Activated T-cell treated with anti-CD3 and anti-CD28 coated beads, Interleukin-2, amount 50 U/mL, for 48 hours (primary cell): Measurements from ENCODE around the gene FHOD3.

Source experiments
- DNase-seq, 2 experiments: peaks; one replicate each; pipeline ENCODE4 v3.0.0-alpha.2; 2020

Gene FHOD3

DNA sequence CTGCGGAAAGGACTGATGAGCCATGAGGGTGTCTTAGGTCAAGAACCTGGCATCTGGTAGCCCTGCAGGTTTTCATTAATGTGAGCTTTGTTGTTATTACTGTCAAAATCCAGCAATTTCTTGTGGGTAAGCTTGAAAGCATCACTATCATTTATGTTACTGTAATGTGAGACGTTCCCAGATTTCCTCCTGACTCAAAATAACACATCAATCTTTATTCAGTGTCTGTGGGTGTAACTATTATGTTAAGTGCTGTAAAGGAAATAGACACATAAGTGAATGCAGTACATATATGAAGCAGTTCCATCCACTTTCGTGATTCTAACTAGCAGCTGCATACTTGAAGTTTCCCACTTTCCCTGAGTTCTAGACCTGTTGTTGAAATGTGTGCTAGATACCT lies 89.8 kb downstream of the FHOD3 start:
- no peak for DNase-seq

DNA sequence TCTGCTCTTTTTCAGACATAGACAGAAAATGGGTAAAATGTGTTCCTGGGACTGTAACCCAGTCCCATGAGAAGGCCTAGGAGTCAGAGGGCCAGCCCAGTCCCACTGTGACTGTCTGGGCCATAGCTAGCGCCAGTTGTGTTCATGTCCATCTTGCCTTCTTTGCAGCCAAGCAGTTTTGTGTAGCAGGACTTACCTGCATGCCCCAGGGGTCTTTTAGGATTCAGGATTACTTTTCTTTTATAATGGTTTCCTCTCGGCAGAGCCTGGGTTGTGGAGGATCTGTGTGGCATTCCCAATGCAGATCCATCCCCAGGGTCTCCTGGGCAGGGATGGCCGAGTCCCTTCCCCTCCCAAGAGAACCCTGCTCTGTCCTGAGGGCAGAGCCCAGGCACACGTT lies 90.8 kb downstream of the FHOD3 start:
- no peak for DNase-seq

DNA sequence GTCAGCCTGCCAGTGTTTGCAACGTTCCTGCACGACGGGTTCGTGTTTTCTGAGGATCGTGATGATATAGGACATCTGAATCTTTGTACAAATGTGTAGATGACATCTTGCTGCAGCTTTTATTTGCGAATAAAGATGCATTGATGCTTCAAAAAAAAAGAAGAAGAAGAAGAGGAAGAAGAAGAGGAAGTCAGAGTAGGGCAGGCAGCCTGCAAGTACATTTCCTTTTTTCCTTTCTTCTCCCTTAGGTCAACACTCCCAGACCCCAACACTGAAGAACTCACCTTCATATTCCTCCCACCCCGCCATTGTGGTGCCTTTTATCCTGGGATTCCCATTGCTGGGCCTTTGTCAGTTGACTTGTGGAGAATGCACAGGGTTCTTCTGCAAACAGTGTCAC lies 91.5 kb downstream of the FHOD3 start:
- no peak for DNase-seq

DNA sequence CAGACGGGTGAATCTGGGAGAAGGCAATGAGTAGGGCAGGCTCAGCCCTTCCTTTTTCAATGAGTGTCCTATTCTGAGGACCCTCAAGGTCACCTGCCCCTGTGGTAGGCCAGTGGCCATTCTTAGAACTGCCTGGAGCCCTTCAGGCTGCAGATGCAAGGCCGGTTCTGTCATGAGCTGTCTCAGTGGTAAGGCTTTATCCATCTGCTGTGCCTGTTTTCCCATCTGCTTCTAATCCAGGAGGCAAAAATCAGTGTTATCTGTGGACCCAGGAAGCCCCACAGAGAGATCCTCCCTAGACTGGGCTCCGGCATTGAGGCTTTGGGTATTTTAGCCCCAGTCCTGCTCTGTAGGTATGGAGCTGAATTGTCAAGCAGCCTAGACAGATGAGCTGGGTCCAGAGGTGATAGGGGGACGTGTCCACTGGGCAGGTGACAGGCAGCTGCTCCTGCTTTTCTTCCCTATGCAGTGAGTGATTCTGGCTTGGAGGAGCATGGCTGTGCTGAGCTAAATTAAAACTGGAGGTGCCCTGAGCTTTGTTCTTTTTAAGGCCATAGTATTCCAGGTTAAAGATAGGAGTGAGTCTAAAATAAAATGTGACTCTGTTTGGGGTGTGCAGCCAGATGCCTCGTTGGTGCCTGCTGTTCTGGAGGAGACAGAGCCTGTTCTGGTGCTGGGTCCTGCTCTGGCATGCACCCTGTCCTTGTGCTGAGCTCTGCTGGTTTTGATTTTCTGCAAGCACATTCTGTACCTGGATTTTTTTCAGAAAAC lies 92.5 kb downstream of the FHOD3 start:
- DNase-seq: no peak

DNA sequence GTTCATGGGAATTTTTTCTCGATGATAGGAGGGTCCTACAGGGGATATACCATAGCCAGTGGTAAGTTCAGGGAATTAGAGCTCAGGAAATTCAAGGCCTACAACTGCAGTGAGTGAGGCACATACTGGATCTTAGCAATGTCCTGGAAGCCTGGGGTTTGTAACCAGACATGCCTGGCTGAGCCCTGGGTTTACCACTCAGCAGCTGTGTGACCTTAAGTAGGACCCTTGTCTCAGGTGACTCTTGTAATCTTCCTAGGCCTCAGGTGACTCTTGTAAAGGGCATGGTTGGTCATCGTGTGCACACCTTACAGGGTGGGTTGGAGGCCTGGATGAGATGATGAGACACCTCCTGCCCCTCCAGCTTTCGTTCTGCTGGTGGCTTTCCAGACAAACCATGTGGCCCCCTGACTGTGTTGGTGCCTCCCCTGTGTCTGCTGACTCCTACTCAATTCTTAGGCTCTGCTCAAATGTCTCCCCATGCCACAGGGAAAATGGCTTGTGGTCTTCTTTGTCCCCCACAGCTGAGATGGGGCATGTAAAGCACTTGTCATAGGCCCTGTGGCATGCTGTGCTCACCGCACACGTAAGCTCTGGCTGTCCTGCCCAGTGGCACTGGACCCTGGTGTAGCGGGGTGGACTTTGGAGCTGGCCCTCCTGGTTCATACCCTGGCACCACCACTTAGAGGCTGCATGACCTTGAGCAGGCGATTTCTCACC lies 94.1 kb downstream of the FHOD3 start:
- DNase-seq: no peak

DNA sequence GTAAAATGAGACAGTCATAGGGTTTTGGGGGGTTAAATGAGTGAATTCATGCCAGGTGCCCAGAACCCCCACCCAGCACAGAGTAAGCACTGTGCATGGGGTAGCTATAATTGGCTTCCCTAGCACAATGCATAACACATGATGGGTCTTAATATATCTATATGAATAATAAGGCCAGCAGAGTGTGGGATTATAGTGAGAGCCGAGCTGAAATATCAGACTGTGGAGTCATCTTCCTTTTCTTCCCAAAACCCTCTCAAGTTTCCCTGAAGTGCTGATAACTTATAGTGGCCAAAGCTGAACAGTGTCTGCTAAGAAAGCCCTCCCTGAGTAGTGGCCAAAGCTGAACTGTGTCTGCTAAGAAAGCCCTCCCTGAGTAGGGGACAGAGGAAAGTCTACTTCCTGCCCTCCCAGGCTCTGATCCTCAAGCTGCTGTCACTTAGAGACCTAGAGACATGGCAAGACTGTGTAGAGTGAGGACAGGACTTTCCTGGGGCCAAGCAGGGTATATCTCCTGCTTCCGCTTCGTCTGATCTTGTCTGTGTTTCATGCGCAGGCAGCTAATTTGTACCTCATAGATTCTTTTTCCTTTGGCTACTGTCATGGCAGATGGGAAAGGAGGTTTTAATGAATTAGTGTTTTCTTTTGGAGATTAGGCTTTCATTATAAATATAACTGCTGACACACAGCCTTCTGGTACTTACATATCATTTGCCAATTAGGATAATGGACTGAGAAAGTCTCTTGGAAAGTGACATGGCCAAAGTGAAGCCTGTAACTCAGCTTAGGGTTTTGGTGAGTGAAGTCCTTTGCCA lies 94.9 kb downstream of the FHOD3 start:
- no peak for DNase-seq

DNA sequence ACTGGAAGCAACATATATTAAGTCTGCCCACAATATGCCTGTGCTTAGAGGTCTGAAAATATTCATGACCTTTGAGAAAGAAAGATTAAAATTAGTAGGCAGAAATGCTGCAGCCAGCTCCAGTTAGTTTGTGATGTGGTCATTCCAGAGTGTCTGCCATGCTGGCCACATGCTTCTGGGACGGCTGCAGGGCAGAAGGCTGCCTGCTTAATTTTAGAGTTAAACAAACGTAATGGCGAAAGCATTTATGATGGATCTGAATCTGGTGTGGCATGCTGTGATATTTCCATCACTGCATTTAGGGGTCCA lies 95.4 kb downstream of the FHOD3 start:
- no peak for DNase-seq

DNA sequence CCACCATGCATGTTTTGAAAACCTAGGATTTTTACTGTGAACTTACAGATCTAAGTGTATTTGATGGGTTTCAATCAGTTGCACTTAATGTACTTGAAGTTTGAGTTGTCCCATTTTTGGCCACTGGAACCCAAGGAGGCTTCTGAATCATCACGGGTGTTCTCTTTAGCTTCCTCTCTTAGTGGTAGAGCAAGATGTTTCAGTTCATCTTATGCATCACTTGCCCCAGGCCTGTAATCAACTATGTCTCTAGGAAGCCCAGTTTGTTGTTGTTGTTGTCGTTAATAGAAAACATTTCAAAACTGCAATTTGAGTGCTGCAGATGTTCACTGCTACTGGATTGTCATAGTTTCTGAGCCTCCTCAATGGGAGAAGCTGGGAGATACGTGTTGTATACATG lies 97.0 kb downstream of the FHOD3 start:
- no peak for DNase-seq

DNA sequence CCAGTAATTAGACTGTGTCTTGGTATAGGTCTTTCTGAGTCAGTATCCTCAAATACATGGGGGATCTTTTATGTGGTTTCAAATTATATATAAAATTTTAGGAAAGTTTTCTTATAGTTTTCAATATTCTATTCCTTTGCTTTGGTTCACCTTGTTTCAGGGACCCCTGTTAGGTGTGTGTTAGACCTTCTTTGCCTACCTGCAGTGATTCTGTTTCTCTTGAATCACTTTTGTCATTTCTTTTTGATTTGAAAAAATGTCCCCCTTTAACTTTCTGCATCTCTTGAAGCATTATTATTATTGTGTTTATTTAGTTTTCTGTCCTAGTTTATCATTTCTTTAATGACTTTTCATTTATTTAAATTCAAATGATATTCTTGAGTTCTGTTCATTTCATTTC lies 98.7 kb downstream of the FHOD3 start:
- DNase-seq: no peak

DNA sequence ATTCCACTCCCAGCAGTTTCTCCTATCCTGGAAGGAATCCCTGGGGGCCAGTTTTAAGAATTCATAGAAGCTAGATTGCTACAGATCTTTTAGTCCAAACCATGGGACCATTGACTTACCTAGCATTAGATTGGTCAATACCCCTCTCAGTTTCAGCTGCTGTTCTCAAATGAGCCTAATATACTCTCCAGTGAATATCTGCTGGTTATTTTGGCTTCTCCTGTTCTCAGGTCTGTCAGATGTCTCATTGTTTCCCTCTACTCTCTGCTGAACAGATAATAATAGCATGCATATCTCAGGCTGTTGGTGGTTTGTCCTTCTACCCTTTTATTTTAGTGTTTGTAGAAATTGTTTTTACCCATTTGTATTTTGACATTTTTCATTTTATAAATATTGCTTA lies 99.5 kb downstream of the FHOD3 start:
- DNase-seq: no peak

DNA sequence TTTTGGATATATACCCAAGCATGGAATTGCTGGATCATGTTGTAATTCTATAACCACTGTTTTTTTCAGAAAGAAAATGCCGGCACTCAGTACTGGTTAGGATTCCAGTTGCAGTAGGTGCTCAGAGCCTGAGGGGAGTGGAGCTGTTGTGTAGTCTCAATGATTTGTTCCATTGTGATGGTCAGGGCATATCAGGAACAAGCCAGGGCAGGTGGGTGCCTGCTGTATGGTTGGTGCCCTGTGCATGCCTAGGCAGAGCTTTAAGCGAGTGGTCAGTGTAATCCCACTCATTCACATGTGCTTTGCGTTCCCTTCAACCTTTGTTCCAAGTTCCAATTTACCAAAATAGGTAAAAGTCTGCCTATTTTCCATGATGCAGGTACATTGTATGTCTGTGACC lies 100.9 kb downstream of the FHOD3 start:
- no peak for DNase-seq

DNA sequence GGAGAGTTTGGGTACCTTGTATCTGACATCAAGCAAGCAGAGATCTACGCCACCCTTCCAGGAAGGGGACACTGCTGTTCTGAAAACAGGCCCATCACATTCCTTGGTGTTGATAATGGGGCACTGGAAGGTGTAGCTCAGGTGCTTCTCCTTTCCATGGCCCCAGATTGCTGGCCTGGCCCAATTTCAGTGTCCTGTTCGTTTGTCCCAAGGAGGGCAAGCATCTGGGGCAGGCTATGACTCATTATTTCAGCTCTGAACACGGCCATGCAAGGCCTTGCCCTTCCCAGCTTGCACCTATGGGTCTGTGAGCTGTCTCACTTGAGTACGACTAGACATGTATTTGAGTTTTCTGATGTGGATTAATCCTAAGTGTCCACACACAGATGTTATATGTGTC lies 101.5 kb downstream of the FHOD3 start:
- no peak for DNase-seq

DNA sequence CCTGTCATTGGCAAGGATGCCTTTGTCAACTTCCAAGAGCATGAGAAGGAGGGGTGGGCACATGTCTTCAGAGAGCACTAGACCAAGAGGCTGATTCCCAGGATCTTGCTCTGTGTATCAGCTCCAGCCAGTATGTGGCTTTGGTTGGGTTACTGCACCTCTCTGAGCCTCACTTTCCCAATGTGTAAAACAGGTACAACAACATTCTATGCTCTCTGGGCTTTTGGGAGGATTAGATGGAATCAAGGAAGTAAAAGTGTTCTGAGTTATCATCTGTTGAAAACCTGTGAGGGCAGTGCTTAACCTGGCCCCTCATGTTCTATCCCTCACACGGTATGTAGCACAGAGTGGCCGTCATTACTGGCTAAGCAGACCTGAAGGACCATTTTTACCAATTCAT lies 103.9 kb downstream of the FHOD3 start:
- DNase-seq: no peak

DNA sequence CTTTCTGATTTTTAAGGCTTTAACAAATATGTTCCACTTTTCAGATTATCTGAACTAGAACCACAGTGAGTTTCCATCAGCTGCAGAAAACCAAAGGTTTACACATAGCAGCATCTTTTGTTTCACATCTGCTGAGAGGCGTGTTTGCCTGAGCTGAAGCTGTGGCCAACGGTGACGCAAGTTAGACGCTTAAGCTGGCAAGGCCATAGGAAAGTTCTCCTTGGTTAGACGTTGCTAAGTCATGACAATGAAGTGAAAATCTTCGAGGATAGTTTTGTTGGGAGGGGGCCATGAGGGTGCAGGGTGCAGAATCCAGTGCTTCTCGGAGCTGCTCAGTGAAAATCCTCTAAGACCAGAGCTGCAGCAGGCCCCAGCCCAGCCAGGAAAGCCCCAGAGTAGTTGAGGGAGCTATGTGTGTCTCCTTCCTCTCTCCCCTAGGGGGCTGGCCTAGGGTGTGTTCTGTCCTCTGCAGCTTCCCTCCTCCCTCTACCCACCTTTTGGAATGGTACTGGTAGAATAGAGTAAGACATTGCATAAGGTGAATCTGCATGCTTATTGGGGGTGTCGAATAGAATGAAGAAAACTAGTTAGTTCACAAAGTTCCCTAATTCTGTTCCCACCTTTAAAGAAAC lies 105.4 kb downstream of the FHOD3 start:
- no peak for DNase-seq

DNA sequence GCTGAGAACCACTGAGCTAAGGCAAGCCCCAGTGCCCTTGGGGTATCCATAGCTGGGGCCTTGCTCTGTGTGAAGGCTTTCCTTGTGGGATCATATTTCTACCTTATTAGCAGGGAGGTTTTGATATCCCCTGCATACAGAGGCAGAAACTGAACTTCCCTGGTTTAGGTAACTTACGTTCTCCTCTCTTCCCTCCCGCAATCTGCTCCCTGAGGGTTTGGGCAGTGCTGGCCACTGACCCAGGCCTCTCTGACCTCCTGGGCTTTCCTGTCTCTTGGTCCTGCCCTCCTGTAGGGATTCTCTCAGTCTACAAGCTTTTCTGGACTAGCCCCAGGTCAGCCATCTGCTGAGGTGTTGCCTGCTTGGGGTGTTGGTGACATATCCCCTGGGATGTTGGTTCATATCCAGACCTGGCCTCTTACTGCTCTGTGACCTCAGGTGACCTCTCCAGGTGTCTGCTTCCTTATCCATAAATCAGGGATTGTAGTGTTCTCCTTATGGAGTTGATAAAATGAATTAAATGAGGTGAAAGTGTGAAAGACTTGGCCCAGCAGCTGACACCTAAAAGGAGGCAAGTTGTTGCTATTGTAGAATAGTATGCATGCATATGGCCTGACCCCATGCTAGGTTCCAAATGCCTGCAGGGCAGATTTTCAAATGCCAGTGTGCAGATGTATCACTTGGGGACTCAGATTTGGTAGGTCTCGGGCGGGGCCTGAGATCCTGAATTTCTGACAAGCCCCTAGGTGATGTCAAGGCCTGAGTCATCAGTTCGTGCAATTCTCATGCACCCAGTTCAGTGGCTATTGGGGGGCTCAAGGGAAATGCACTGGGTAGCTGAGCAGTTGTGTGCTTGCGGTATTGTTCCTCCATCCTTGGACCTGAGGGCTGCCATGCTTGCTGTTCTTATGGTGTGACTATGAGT lies 106.6 kb downstream of the FHOD3 start:
- no peak for DNase-seq

DNA sequence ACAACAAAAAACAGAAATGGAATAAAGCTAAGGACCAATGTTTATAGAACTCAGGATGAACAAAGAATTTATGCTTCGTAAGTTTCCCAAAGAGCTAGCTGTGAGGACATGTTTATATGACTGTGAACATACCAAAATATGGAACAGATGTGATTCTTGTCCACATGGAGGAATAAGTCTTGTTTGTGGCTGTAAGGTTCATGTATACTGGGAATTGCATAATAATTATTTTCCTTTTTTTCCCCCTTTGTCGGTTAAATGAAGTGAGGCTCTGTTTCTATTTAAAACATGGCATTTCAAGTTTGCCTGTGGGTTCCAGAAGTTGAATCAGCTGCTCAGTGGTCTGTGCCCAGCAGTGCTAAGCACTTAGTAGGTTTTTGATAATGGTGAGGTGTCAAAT lies 108.1 kb downstream of the FHOD3 start:
- DNase-seq: no peak

DNA sequence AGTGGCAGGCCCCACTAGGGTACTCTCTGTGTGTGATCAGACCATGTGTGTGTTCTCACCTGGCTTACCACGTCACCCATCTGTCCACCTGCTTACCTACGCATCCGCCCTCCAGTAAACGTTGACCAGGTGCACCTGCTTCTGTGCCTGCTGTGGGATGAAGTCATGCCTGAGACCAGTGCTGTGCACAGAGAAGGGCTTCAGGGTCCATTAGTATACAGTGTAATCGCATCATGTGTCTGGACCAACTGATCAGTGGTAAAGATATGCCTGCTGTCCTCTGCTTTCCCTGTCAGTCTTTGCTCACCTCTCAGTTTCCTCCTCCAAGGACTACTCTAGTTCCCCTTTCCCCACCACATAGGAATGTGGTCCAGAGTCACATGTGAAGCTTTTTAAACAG lies 109.3 kb downstream of the FHOD3 start:
- no peak for DNase-seq

DNA sequence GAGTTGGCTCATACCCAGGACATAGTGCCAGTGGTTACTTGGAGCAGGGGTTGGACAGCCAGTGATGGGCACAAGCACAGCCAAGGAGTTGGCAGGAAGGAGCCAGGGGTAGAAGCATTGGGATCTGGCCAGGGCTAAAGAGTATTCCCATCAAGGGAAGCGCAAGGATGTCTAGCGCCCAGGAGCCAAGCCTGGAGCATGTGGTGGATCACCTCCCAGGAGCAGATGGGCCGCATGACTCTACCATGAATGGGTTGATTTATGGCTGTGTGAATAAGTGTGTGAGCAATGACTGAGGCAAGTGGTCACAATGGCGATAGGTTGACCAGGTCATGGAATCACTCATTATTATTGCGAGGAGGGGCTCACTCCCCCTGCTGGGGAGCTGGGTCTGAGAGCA lies 111.1 kb downstream of the FHOD3 start:
- no peak for DNase-seq

DNA sequence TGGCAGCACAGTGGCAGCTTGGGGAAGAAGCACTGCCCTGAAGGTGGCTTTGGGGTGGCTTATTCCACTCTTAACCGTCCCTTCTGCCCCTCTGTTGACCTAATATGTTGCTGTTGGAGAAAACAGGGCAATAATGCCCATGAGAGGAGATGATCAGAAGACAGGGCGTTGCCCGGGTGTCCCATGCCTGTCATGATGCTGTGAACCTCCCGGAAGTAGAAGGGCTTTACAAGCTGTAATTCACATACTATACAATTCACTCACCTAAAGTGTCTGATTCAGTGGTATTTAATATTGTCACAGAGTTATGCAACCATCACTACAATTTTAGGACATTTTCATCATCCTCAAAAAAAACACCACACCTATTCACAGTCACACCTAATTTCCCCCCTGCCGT lies 112.3 kb downstream of the FHOD3 start:
- no peak for DNase-seq

DNA sequence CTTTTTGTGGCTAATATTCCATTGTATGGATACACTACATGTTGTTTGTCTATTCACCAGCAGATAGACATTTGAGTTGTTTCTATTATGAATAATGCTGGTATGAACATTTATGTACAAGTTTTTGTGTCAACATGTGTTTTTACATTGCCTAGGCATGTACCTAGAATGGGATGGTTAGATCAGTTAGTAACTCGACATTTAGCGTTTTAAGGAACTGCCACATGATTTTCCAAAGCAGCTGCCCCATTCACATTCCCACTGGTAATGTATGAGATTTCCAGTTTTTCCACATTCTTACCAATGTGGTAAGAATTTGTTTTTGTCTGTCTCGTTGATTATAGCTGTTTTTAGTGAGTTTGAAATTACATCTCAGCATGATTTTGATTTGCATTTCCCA lies 112.8 kb downstream of the FHOD3 start:
- DNase-seq: no peak

DNA sequence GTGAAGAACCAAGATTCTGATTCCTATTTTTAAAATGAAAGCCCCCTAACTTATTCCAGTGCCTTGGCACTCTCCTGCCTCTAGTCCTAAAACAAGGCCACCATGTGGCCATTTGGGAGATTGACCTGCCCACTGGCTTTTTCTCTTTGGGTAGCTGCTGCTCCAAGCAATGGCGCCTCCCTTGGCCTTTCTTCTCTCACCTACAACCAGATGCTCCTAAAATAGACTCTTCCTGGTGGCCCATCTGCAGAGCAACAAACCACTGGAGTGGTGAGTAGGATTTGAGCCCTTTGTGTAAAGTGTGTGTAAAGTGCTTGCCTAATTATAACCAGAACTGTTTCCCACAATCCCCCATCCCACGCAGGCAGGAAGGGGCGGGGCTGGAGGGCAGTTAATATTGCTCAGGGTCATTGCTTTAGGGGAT lies 114.2 kb downstream of the FHOD3 start:
- DNase-seq: no peak

DNA sequence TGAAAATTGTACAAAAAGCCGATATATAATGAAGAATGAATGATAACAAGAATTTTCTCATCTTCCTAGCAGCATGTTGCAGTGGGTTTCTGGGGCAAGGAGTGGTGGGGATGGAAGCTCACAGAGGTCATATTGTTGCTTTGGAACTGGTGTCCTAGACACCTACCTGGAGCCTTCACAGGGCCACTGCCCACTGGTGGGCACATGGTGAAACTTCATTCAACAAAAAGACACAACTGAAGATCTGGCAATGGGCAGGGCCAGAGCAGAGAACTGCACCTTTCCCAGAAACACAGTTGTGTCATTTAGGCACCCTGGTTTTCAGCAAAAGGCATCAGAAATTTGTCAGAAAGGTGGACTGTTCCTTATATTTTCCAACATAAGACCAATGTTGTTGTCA lies 115.3 kb downstream of the FHOD3 start:
- DNase-seq: no peak

DNA sequence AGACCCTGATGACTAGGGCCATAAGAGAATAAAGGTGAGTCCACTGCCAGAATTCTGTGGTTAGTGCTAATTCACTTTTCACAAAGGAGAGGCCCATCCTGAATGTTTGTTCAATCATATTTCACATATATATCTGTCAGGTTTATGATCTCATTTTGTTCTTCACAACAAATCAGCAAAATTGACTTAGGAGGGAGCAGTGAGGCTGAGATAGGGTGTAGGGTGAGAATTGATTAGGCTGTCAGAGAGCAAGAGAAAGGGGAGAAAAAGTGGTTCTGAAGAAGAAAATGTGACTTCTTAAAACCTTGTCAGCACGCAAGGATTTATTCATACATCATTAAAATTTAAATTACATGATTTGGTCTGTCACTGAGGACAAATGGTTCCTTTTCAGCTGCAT lies 117.7 kb downstream of the FHOD3 start:
- no peak for DNase-seq
